Activated CD8-positive, alpha-beta memory T cell treated with anti-CD3 and anti-CD28 coated beads, Interleukin-2, amount 10 ng/mL, durations not matched to agents 7 days and 5 days (primary cell): ENCODE results near the gene EXOC4. TPM values are rescaled to one million over a fixed set of nuclear protein-coding genes. Genes with fewer than 3 reads are reported as not detected.

ENCODE experiments used
- ATAC-seq: fragments of 150-1000 bp; cut with Tn5 transposase; one replicate; pipeline ENCODE4 v1.10.0; 2021; ENCODE audit warnings: moderate library complexity
- CTCF ChIA-PET: fragments of 350-600 bp; sonication (Branson Sonifier 250); formaldehyde crosslinking; loops from one replicate; lab custom pipeline; 2021; ENCODE audit warnings: antibody characterized with exemption; lab: Charles Lee
- DNase-seq: peaks from one replicate; pipeline ENCODE4 v3.0.0-alpha.2; 2020
- H3K27ac Mint-ChIP-seq: one replicate; pipeline ENCODE4 v1.8.0; 2021; ENCODE audit warnings: mild to moderate bottlenecking, mixed read lengths
- H3K27me3 Mint-ChIP-seq: one replicate; pipeline ENCODE4 v1.8.0; 2021; ENCODE audit warnings: mixed read lengths
- H3K36me3 Mint-ChIP-seq: one replicate; pipeline ENCODE4 v1.8.0; 2021; ENCODE audit warnings: mild to moderate bottlenecking, mixed read lengths
- H3K4me1 Mint-ChIP-seq: one replicate; pipeline ENCODE4 v1.8.0; 2021; ENCODE audit warnings: mixed read lengths
- H3K4me3 Mint-ChIP-seq: one replicate; pipeline ENCODE4 v1.8.0; 2021; ENCODE audit warnings: mild to moderate bottlenecking, moderate library complexity, mixed read lengths
- H3K9me3 Mint-ChIP-seq: one replicate; pipeline ENCODE4 v1.8.0; 2022; ENCODE audit warnings: low read depth, mixed read lengths
- total RNA-seq, 2 experiments: library from RNA; stranded (reverse); gene quantifications; one replicate each; pipeline ENCODE4 v1.2.3, GENCODE V29; 2021

Gene EXOC4
- total RNA-seq, 2 experiments from 2014 or later: 68.6 to 88.3 TPM

GRCh38 chr7:133931053-133931452 lies 678.2 kb downstream of the EXOC4 start:
- Mint-ChIP-seq H3K36me3 (no peaks in the 10 kb centered on the region), H3K4me3 (no peak overlapping the region), H3K27ac (no peak overlapping the region), H3K27me3 (no peaks in the 10 kb centered on the region), H3K4me1 (no peaks in the 10 kb centered on the region), H3K9me3 (no peaks in the 10 kb centered on the region)
- no peak for DNase-seq
- CTCF ChIA-PET: no interaction called here
- ATAC-seq: no peak

- Mint-ChIP-seq H3K36me3 (no peaks in the 10 kb centered on the region), H3K4me3 (no peak overlapping the region), H3K27me3 (no peaks in the 10 kb centered on the region), H3K4me1 (no peaks in the 10 kb centered on the region), H3K9me3 (no peaks in the 10 kb centered on the region), H3K27ac (no peak overlapping the region)
- CTCF ChIA-PET: no interaction called here
- ATAC-seq (no peak), DNase-seq (no peak)
These were observed 679.7 kb downstream of the EXOC4 start for GRCh38 chr7:133932591-133932990.

GRCh38 chr7:133934262-133934976 lies 681.5 kb downstream of the EXOC4 start:
- H3K9me3 Mint-ChIP-seq: no peaks in the 10 kb centered on the region
- H3K4me1 Mint-ChIP-seq: no peaks in the 10 kb centered on the region
- no peaks in the 10 kb centered on the region for H3K27me3 Mint-ChIP-seq
- no peak overlapping the region for H3K4me3 Mint-ChIP-seq
- DNase-seq: no peak
- no peaks in the 10 kb centered on the region for H3K36me3 Mint-ChIP-seq
- CTCF ChIA-PET: no interaction called here
- no peak overlapping the region for H3K27ac Mint-ChIP-seq
- no peak for ATAC-seq

GRCh38 chr7:133934977-133935330 lies 682.1 kb downstream of the EXOC4 start:
- H3K4me1 Mint-ChIP-seq: no peaks in the 10 kb centered on the region
- CTCF ChIA-PET: no interaction called here
- ATAC-seq (no peak), DNase-seq (no peak)
- H3K27ac Mint-ChIP-seq: no peak overlapping the region
- H3K36me3 Mint-ChIP-seq: no peaks in the 10 kb centered on the region
- no peaks in the 10 kb centered on the region for H3K27me3 Mint-ChIP-seq
- H3K4me3 Mint-ChIP-seq: no peak overlapping the region
- H3K9me3 Mint-ChIP-seq: no peaks in the 10 kb centered on the region

- H3K4me1 Mint-ChIP-seq: no peaks in the 10 kb centered on the region
- H3K4me3 Mint-ChIP-seq: no peak overlapping the region
- DNase-seq: no peak
- H3K27ac Mint-ChIP-seq: no peak overlapping the region
- no peaks in the 10 kb centered on the region for H3K36me3 Mint-ChIP-seq
- no peaks in the 10 kb centered on the region for H3K9me3 Mint-ChIP-seq
- CTCF ChIA-PET: no interaction called here
- no peaks in the 10 kb centered on the region for H3K27me3 Mint-ChIP-seq
- ATAC-seq: no peak
These were observed 683.2 kb downstream of the EXOC4 start for GRCh38 chr7:133936074-133936473.

- no peaks in the 10 kb centered on the region for H3K9me3 Mint-ChIP-seq
- DNase-seq (no peak), ATAC-seq (no peak)
- H3K36me3 Mint-ChIP-seq: no peaks in the 10 kb centered on the region
- no peaks in the 10 kb centered on the region for H3K27me3 Mint-ChIP-seq
- no peaks in the 10 kb centered on the region for H3K4me1 Mint-ChIP-seq
- no peak overlapping the region for H3K27ac Mint-ChIP-seq
- no peak overlapping the region for H3K4me3 Mint-ChIP-seq
- CTCF ChIA-PET: no interaction called here
These were observed 684.9 kb downstream of the EXOC4 start for GRCh38 chr7:133937786-133938185.

- no peaks in the 10 kb centered on the region for H3K36me3 Mint-ChIP-seq
- CTCF ChIA-PET: no interaction called here
- no peaks in the 10 kb centered on the region for H3K27me3 Mint-ChIP-seq
- no peaks in the 10 kb centered on the region for H3K9me3 Mint-ChIP-seq
- H3K27ac Mint-ChIP-seq: no peak overlapping the region
- ATAC-seq (no peak), DNase-seq (no peak)
- H3K4me1 Mint-ChIP-seq: no peaks in the 10 kb centered on the region
- H3K4me3 Mint-ChIP-seq: no peak overlapping the region
These were observed 687.5 kb downstream of the EXOC4 start for GRCh38 chr7:133940368-133940767.

GRCh38 chr7:133941496-133941895 lies 688.6 kb downstream of the EXOC4 start:
- H3K9me3 Mint-ChIP-seq: no peaks in the 10 kb centered on the region

GRCh38 chr7:133945497-133945896 lies 692.6 kb downstream of the EXOC4 start:
- Mint-ChIP-seq H3K4me1 (no peaks in the 10 kb centered on the region), H3K36me3 (peaks cover 1% of the 10 kb centered on the region), H3K27me3 (no peaks in the 10 kb centered on the region), H3K27ac (no peak overlapping the region), H3K4me3 (no peak overlapping the region), H3K9me3 (no peaks in the 10 kb centered on the region)
- CTCF ChIA-PET: no interaction called here
- DNase-seq: no peak
- ATAC-seq: no peak

More at GRCh38 chr7:133941496-133941895, 688.6 kb downstream of the EXOC4 start:
- DNase-seq (no peak), ATAC-seq (no peak)
- Mint-ChIP-seq H3K4me1 (no peaks in the 10 kb centered on the region), H3K27me3 (no peaks in the 10 kb centered on the region), H3K27ac (no peak overlapping the region), H3K36me3 (peaks cover 1% of the 10 kb centered on the region), H3K4me3 (no peak overlapping the region)
- CTCF ChIA-PET: no interaction called here

GRCh38 chr7:133947458-133948254 lies 694.8 kb downstream of the EXOC4 start:
- no peak overlapping the region for H3K27ac Mint-ChIP-seq
- H3K4me3 Mint-ChIP-seq: no peak overlapping the region
- DNase-seq: no peak
- H3K9me3 Mint-ChIP-seq: no peaks in the 10 kb centered on the region
- CTCF ChIA-PET: no interaction called here
- no peaks in the 10 kb centered on the region for H3K4me1 Mint-ChIP-seq
- no peaks in the 10 kb centered on the region for H3K27me3 Mint-ChIP-seq
- ATAC-seq: no peak
- H3K36me3 Mint-ChIP-seq: peaks cover 5% of the 10 kb centered on the region

- Mint-ChIP-seq H3K4me3 (no peak overlapping the region), H3K9me3 (no peaks in the 10 kb centered on the region), H3K36me3 (peaks cover 6% of the 10 kb centered on the region), H3K27ac (no peak overlapping the region), H3K27me3 (no peaks in the 10 kb centered on the region), H3K4me1 (no peaks in the 10 kb centered on the region)
- ATAC-seq (no peak), DNase-seq (no peak)
- CTCF ChIA-PET: no interaction called here
These were observed 695.7 kb downstream of the EXOC4 start for GRCh38 chr7:133948588-133948987.

- CTCF ChIA-PET: no interaction called here
- Mint-ChIP-seq H3K4me1 (no peaks in the 10 kb centered on the region), H3K9me3 (peaks cover 2% of the 10 kb centered on the region), H3K27ac (no peak overlapping the region), H3K4me3 (no peak overlapping the region), H3K36me3 (peaks cover 6% of the 10 kb centered on the region), H3K27me3 (no peaks in the 10 kb centered on the region)
- DNase-seq (no peak), ATAC-seq (no peak)
These were observed 698.0 kb downstream of the EXOC4 start for GRCh38 chr7:133950855-133951254.

GRCh38 chr7:133955208-133955607 lies 702.3 kb downstream of the EXOC4 start:
- Mint-ChIP-seq H3K9me3 (peaks cover 2% of the 10 kb centered on the region), H3K27me3 (no peaks in the 10 kb centered on the region), H3K4me3 (no peak overlapping the region), H3K4me1 (no peaks in the 10 kb centered on the region), H3K27ac (no peak overlapping the region), H3K36me3 (peaks cover 5% of the 10 kb centered on the region)
- ATAC-seq (no peak), DNase-seq (no peak)
- CTCF ChIA-PET: no interaction called here

- CTCF ChIA-PET: no interaction called here
- H3K4me3 Mint-ChIP-seq: no peak overlapping the region
- no peaks in the 10 kb centered on the region for H3K36me3 Mint-ChIP-seq
- no peak for ATAC-seq
- H3K9me3 Mint-ChIP-seq: peaks cover 2% of the 10 kb centered on the region
- peaks cover 12% of the 10 kb centered on the region for H3K4me1 Mint-ChIP-seq
- H3K27me3 Mint-ChIP-seq: no peaks in the 10 kb centered on the region
- DNase-seq: no peak
- no peak overlapping the region for H3K27ac Mint-ChIP-seq
These were observed 705.0 kb downstream of the EXOC4 start for GRCh38 chr7:133957845-133958244.
